Mucosa of stomach (tissue), 1 donor: ENCODE data around the gene RAB27A.

Experiments
- H3K27me3 ChIP-seq: one replicate; pipeline ENCODE4 v1.7.0; 2013; ENCODE audit warnings: mild to moderate bottlenecking, low read length; ENCODE audit not compliant: control insufficient read depth, insufficient read depth
- H3K36me3 ChIP-seq: one replicate; pipeline ENCODE4 v1.7.0; 2013; ENCODE audit warnings: low read length; ENCODE audit not compliant: control insufficient read depth, insufficient read depth
- H3K4me1 ChIP-seq: one replicate; pipeline ENCODE4 v1.7.0; 2013; ENCODE audit warnings: mild to moderate bottlenecking, low read length; ENCODE audit not compliant: control insufficient read depth, insufficient read depth
- H3K4me3 ChIP-seq: one replicate; pipeline ENCODE4 v1.7.0; 2013; ENCODE audit warnings: low read length
- H3K9ac ChIP-seq: one replicate; pipeline ENCODE4 v1.7.0; 2013; ENCODE audit warnings: mild to moderate bottlenecking, low read length, moderate library complexity
- H3K9me3 ChIP-seq: one replicate; pipeline ENCODE4 v1.7.0; 2013; ENCODE audit warnings: mild to moderate bottlenecking, low read length, moderate library complexity; ENCODE audit not compliant: control insufficient read depth
- donor health status: Pancreatic carcinoma.

RAB27A gene

GRCh38 chr15:55279100-55279745, 10.4 kb downstream of the RAB27A start:
- Histone ChIP-seq H3K9ac (no peak overlapping the region), H3K27me3 (no peaks in the 10 kb centered on the region), H3K9me3 (no peaks in the 10 kb centered on the region), H3K36me3 (no peaks in the 10 kb centered on the region), H3K4me3 (no peak overlapping the region), H3K4me1 (peaks cover 35% of the 10 kb centered on the region)

GRCh38 chr15:55277715-55278114, 11.9 kb downstream of the RAB27A start:
- no peaks in the 10 kb centered on the region for H3K27me3 ChIP-seq
- no peaks in the 10 kb centered on the region for H3K36me3 ChIP-seq
- H3K9ac ChIP-seq: no peak overlapping the region
- H3K9me3 ChIP-seq: no peaks in the 10 kb centered on the region
- H3K4me1 ChIP-seq: peaks cover 27% of the 10 kb centered on the region
- no peak overlapping the region for H3K4me3 ChIP-seq

GRCh38 chr15:55277116-55277564, 12.5 kb downstream of the RAB27A start:
- Histone ChIP-seq H3K4me1 (peaks cover 21% of the 10 kb centered on the region), H3K4me3 (no peak overlapping the region), H3K27me3 (no peaks in the 10 kb centered on the region), H3K9ac (no peak overlapping the region), H3K9me3 (no peaks in the 10 kb centered on the region), H3K36me3 (no peaks in the 10 kb centered on the region)

GRCh38 chr15:55276324-55276723, 13.3 kb downstream of the RAB27A start:
- Histone ChIP-seq H3K9ac (no peak overlapping the region), H3K36me3 (no peaks in the 10 kb centered on the region), H3K27me3 (no peaks in the 10 kb centered on the region), H3K4me1 (peaks cover 16% of the 10 kb centered on the region), H3K9me3 (no peaks in the 10 kb centered on the region), H3K4me3 (no peak overlapping the region)

- Histone ChIP-seq H3K9ac (no peak overlapping the region), H3K36me3 (no peaks in the 10 kb centered on the region), H3K9me3 (no peaks in the 10 kb centered on the region), H3K4me3 (no peak overlapping the region), H3K4me1 (peaks cover 18% of the 10 kb centered on the region), H3K27me3 (no peaks in the 10 kb centered on the region)
Measured at GRCh38 chr15:55270291-55270690, 19.3 kb downstream of the RAB27A start.

GRCh38 chr15:55268176-55268695, 21.4 kb downstream of the RAB27A start:
- no peaks in the 10 kb centered on the region for H3K9me3 ChIP-seq
- H3K4me1 ChIP-seq: peaks cover 15% of the 10 kb centered on the region
- H3K9ac ChIP-seq: no peak overlapping the region
- H3K4me3 ChIP-seq: no peak overlapping the region
- H3K36me3 ChIP-seq: no peaks in the 10 kb centered on the region
- no peaks in the 10 kb centered on the region for H3K27me3 ChIP-seq

- Histone ChIP-seq H3K4me3 (no peak overlapping the region), H3K9me3 (no peaks in the 10 kb centered on the region), H3K9ac (no peak overlapping the region), H3K4me1 (peaks cover 15% of the 10 kb centered on the region), H3K36me3 (no peaks in the 10 kb centered on the region), H3K27me3 (no peaks in the 10 kb centered on the region)
Measured at GRCh38 chr15:55267401-55268175, 22.0 kb downstream of the RAB27A start.

- H3K4me3 ChIP-seq: no peak overlapping the region
- no peaks in the 10 kb centered on the region for H3K9me3 ChIP-seq
- H3K27me3 ChIP-seq: no peaks in the 10 kb centered on the region
- no peaks in the 10 kb centered on the region for H3K36me3 ChIP-seq
- no peak overlapping the region for H3K9ac ChIP-seq
- H3K4me1 ChIP-seq: peaks cover 15% of the 10 kb centered on the region
Measured at GRCh38 chr15:55266547-55266946, 23.1 kb downstream of the RAB27A start.

GRCh38 chr15:55260562-55261131, 29.0 kb downstream of the RAB27A start:
- Histone ChIP-seq H3K4me1 (peaks cover 9% of the 10 kb centered on the region), H3K27me3 (no peaks in the 10 kb centered on the region), H3K9me3 (no peaks in the 10 kb centered on the region), H3K36me3 (no peaks in the 10 kb centered on the region), H3K9ac (no peak overlapping the region), H3K4me3 (no peak overlapping the region)

GRCh38 chr15:55257938-55258337, 31.7 kb downstream of the RAB27A start:
- peaks cover 20% of the 10 kb centered on the region for H3K4me1 ChIP-seq

GRCh38 chr15:55257012-55257670, 32.5 kb downstream of the RAB27A start:
- Histone ChIP-seq H3K27me3 (no peaks in the 10 kb centered on the region), H3K9me3 (no peaks in the 10 kb centered on the region), H3K4me1 (peaks cover 24% of the 10 kb centered on the region), H3K9ac (no peak overlapping the region), H3K36me3 (no peaks in the 10 kb centered on the region), H3K4me3 (no peak overlapping the region)

More at GRCh38 chr15:55257938-55258337, 31.7 kb downstream of the RAB27A start:
- no peaks in the 10 kb centered on the region for H3K36me3 ChIP-seq
- H3K27me3 ChIP-seq: no peaks in the 10 kb centered on the region
- no peak overlapping the region for H3K4me3 ChIP-seq
- H3K9me3 ChIP-seq: no peaks in the 10 kb centered on the region
- no peak overlapping the region for H3K9ac ChIP-seq
